ENCODE measurements around the gene ICAM1.
"Not testable (repeated sequence)": the region's sequence is repeated elsewhere in the genome, so short reads cannot be mapped to it uniquely, and the experiment has no call there.

The ICAM1 gene, protein sequence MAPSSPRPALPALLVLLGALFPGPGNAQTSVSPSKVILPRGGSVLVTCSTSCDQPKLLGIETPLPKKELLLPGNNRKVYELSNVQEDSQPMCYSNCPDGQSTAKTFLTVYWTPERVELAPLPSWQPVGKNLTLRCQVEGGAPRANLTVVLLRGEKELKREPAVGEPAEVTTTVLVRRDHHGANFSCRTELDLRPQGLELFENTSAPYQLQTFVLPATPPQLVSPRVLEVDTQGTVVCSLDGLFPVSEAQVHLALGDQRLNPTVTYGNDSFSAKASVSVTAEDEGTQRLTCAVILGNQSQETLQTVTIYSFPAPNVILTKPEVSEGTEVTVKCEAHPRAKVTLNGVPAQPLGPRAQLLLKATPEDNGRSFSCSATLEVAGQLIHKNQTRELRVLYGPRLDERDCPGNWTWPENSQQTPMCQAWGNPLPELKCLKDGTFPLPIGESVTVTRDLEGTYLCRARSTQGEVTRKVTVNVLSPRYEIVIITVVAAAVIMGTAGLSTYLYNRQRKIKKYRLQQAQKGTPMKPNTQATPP

GRCh38 chr19:10270616-10271394, at the start of gene ICAM1:
Gene ICAM1, plus strand, starts transcription at chr19:10271120. Its CDS starts 40 bp downstream, at chr19:10271160.
- DNase-seq, result no peak

DNA sequence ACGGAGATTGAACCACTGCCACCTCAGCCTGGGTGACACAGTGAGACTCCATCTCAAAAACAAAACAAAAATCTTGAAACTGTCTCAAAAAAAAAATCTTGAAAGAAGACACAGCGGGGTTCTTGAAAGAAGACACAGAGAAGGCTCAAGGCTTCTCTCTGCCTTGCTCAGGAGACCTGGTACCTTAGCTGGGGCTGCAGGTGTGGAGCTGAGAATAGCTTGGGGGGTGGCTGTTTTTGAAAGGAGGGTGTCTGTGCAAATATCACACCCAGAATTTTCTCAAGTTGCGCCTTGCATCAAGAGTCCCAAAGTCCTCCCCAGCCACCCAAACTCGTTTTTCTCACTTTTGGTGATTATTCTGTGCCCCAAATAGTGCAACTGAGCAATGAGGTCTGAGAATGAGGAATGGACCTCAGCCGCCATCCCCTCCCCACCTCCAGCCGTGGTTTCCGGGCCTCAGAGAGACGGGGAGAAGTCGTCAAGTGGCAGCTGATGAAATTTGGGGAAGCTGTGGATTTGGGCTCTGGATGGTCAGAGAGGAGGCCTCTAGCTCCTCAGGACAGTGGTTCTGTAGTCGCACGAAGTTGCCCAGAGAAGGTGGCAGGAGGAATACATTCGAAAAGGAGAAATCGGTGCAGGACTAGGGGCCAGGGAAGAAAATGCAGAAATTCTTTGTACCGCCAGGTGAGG, 48.6 kb upstream of the ICAM1 start:
- no peak for DNase-seq

DNA sequence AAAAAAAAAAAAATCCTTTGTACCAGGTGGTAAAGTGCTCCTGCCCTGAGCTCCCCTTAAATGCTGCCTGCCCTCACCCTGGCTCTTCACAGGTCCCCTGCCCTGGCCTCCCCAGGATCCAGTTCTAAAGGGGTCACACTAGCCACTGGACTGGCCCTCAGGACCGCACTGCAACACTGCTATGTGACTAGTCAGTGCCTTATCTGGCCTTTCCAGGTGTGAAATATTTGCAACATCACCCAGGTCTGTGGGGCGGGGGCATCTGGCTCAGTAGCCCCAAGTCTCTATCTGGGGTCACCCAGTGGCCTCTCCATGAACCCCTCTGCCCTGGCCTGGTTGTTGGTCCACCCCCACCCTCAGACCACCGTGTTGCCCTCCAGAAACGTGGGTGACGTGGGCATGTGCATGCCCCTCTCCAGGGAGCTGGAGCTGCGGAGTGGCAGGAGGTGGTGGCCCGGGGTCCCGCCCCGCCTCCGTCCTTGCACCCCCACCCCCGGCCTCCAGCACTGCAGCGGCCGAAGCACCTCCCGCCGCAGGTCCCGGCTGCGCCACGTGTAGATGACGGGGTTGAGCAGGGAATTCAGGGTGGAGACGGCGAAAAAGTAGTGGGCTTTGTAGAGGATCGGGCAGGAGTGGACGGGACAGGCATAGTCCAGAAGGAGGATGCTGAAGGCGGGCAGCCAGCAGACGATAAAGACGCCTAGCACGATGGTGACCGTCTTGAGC, 47.3 kb upstream of the ICAM1 start:
- DNase-seq, result no peak

GRCh38 chr19:10224337-10224736, 46.6 kb upstream of the ICAM1 start:
- DNase-seq, result no peak

GRCh38 chr19:10226021-10226375, 44.9 kb upstream of the ICAM1 start:
- DNase-seq, result no peak

- no peak for DNase-seq
Measured at GRCh38 chr19:10226376-10227025, 44.4 kb upstream of the ICAM1 start.

DNA sequence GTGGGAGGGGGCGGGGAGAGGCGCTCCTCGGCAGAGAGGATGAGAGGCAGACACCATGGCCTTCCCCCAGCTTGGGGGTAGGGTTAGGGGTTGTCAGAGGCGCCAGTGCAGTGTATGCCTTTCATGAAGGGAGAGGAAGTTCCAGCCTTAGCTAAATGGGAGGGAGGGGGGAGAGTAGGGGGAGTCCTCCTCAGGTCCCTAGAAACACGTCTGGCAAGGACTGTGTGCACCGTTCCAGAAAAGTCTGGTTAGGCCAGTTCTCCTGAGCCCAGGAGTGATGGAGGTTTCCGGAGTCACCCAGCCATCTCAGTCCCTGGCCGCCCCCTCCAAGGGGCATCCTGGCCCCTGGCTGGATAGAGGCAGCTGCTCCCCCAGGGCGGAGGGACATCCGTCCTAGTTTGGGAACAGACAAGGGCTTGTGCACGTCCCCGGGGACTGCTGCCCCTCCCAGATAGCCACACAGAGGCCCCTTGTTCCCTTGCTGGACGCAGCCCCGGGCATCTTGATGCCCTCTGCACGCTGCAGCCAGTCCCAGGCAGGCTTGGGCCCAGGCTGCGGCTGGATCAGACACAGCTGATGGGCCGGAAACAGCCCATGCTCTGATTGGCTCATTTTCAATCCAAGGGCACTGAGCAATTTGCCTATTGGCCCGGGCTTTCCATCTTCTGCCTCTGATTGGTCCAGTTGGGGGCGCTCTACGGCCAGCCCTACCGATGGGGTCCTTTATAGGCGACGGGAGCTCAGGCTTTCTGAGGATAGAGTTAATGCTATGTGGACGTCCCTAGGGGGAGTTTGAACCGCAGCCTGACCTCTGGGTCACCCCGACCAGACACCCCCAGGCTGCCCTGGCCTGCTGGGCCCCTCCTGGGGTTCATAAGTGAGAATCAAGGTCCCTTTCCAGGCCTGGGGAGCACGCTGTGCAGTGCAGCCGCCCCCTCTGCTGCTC, 43.6 kb upstream of the ICAM1 start:
- DNase-seq, result no peak

- DNase-seq, result no peak
Measured at GRCh38 chr19:10228393-10228792, 42.5 kb upstream of the ICAM1 start.

DNA sequence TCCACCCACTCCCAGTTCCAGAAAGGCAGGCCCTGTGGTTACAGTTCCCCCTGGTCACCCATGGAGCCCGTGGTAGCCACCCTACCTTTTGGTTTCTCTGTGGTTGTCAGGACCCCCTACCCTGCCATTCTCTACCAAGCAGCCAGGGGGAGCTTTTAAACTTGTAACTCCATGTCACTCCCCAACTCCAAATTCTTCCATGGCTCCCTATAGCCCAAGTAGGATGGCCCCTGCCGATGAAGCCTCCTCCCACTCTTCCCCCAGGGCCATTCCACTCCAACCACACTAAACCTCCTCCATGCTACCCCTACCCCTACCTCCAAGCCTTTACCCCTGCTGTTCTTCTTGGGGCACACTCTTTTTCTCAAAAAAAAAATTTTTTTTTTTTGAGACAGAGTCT, 42.0 kb upstream of the ICAM1 start:
- DNase-seq, result no peak

DNA sequence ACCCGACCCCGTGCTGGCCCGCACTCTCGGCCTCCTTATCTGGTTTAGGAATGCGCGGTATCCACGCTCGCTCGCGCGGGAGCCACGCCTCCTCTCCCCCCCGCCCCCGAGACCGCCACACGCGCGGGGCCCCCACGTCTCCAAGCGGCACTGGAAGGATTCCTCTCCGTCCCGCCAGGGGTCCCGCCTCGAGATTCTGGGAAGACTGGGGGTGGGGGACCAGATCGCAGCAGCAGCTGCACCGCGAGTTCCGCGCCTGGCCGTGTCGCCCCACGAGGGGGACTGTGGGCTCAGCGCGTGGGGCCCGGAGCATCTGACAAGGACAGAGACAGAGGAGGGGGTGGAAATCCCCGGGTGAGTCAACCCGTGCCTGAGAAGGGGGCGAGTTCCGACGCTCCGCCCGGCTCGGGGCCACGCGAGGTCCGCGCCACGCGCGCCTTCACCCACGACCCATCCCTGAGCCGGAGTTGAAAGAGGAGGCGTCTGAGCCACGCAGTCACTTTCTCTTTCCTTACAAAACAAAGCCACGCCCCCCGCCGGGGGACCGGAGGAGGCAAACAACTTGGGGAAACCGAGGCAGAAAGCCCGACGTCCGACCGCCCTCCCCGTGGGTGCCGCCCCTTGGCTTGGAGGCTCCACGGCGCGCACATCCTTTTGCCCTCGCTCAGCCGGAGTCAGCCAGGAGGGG, 40.6 kb upstream of the ICAM1 start:
- DNase-seq, result no peak

GRCh38 chr19:10230861-10231611, 39.9 kb upstream of the ICAM1 start, which contains the start of gene S1PR2:
Gene S1PR2, minus strand, starts transcription at chr19:10231331. Its CDS starts 6,426 bp downstream, at chr19:10224905.
- no peak for DNase-seq

GRCh38 chr19:10231612-10232228, 39.2 kb upstream of the ICAM1 start:
- DNase-seq, result no peak

- DNase-seq, result no peak
Measured at GRCh38 chr19:10233946-10234345, 37.0 kb upstream of the ICAM1 start.

GRCh38 chr19:10235003-10235402, 35.9 kb upstream of the ICAM1 start:
- DNase-seq, result no peak

GRCh38 chr19:10235409-10235808, 35.5 kb upstream of the ICAM1 start:
- not testable (repeated sequence) for DNase-seq

- DNase-seq, result no peak
Measured at GRCh38 chr19:10237702-10238101, 33.2 kb upstream of the ICAM1 start.

DNA sequence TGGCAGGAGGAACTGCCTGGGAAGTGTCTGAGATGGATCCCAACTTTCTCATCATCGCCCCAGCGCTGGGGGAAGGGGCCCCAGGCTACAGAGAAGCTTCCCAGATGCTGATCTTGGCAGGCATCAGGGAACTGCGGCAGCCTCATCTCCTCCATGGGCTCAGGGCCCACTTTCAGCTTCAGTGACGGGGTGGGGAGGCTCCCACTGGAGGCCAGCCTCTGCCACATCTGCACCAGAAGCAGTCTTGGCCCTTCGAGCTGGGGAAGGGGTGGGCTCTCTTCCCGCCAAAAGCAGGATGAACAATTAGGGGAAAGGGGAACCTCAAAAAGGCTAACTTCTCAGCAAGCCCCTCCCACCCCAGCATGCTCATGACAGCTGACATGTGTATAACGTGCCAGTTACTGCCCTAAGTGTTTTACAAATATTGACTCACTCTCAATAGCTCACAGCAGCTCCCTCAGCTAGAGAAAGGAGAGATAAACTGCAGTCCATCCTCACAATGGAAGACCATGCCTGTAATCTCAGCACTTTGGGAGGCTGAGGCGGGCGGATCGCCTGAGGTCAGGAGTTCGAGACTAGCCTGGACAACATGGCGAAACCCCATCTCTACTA, 32.6 kb upstream of the ICAM1 start:
- no peak for DNase-seq

- not testable (repeated sequence) for DNase-seq
Measured at GRCh38 chr19:10241826-10242449, 29.0 kb upstream of the ICAM1 start.

All from DMS 273 treated with DMSO at 0.1 percent for 48 hours (cell line).